GM21786 (cell line): ENCODE results near the gene DISC1.

Source experiments
- ATAC-seq: cut with Tn5 transposase; IDR thresholded peaks from one replicate; pipeline ENCODE4 v1.9.1; 2021; ENCODE audit not compliant: unreplicated experiment

Gene DISC1

DNA sequence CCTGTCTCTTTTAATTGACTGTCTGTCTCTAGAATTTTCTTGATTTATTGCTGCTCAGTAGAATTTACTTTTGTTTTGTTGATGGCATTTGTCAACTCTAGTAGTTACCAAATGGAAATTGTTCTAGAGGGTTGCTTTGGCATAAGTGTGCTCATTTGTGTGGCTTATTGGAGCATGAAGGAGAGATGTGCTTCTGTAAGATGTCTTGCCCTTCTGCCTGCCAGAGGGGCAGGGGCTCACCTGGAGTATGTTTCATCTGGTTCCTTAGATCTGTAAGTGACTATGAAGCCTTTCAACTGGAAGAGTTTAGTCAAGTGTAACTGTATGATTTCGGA is 345.5 kb downstream of the DISC1 start:
- ATAC-seq, result no peak

DNA sequence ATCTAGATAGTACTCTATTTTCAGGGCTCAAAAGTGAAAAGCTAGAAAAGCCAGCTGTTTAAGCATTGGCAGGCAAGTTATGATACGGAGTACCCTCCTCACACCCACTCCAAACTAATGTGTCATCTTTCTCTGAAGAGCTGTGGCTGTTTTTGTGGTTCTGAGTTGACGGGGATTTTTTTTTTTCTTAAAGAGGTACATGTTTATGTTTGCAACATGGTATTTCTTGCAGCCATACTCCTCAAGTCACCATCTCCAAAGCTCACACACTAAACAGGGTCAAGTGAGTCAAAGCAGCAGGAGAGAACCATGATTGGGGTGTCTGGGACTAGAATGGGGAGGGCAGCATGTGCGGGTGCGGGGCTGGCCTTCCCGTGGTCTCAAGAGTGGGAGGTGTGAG is 347.2 kb downstream of the DISC1 start:
- no peak for ATAC-seq

DNA sequence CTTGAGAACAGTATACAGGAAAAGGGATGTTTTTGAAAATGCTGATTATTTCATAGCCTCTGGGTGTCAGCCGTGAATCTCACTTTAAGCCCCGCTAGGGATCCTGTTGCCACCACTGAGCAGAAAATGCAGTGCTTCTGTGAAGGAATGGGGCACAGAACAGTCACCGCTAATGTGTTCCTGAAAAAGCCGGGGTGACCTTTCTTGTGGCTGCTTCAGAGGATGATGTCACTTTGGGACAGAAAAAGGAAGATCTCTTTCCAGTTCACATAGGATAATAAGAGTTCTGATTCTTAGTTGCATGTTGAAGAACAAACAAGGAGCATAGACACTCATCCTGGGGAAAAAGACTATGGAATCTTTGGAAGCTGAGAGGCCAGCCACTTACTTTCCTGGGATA is 349.6 kb downstream of the DISC1 start:
- no peak for ATAC-seq

DNA sequence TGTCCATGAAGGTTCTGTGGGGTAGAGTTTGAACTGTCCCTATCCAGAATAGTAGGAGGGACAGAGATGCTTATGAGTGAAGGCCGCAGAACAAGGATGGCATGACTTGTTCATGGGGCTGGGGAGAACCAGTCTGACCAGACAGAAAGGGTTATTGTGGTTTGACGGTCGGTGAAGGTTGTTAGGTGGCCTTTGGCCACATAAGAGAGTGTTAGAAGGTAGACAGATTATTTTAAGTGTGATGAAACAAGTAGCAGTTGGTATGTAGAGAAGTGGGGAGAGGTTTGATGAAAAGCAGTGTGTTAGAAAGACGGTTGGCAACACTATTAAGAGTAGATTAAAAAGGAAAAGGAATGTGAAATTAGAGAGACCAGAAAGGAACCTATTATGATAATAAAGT is 355.1 kb downstream of the DISC1 start:
- no peak for ATAC-seq

DNA sequence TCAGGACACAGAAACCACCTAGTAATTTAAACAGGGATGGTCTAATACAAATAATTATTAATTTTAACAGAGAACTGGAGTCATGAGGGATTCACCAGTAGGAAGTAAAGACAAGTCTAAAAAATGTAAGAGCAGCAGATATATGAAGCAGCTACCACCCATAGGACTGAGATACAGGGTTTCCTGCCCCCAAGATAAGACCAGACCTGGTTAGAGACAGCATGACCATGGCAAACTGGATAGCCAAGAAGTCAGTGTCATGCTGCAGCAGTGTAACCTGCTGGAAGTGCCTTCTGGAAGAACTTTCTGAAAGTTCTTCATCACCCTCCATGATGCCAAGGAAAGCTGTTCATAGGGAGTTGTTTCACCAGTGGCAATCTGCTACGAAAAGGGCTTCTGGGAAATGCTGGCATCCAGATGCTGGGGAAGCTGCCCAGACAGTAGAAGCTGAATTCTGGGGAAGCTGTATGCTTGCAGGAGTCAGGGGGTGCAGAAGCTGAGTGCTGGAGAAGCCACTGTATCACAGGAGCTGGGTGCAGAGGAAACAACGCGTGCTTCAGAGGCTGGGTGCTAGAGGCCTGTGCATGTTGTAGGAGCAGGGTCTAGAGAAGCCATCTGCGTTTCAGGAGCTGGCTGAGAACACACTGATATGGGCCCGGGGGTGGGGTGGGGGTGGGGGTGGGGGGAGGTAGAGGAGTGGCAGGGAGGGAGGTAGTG is 356.4 kb downstream of the DISC1 start:
- ATAC-seq, result no peak

DNA sequence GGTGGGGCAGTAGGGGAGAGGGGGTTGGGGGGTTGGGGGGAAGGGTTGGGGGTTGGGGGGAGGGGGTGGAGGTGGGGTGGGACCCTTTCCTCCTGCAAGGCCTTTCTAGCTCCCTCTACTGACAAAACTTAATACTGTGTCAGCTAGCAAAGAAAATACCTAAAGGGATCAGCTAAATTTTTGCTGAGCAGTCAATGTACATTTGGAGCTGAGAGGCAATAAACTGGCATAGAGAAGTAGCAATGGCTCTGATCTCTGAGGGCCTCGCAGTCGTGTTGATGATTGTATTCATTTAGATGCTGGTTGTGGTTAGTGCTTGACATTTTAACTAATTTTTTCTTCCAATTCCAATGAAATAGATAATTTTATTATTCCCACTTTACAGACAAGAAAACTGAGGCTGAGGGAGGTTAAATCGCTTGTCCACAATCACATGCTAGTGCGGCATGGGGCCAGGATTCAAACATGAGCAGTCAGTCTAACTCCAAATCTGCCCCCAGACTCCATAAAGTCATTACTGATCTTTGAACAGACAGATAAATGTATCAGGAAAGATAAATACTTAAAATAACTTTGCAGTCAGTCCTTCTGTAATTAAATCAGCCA is 357.1 kb downstream of the DISC1 start:
- ATAC-seq, result no peak

DNA sequence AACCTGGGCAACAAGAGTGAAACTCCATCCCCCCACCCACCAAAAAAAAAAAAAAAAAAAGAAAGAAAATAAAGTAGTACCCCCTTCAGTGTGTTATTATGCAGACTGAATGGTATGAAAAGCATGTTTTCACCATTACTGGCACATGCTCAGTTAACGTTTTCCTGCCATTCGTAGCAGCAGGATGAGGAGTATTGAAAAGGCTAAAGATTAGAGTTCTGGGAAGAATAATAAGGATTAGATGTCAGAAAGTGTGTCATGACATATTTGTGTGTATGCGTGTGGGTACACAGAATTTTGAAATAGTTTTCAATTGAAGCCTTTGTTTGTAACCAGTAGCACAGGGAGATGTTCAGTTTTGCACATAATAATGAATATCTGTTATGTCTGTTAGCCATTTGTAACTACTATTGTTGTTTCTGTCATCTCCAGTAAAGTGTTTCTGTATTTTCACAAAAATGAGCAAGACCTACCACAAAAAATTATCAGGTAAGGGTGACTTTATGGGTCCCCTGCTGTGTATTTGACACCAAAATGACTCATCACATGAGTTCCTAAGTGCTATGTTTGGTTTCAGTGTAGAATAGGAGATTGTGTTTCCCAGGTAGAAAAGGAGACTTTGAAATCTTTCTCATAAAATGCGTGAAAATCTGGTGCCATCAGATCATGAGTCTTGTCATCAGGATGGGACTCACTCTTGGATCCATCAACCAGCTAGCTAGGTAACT is 358.9 kb downstream of the DISC1 start:
- ATAC-seq, result no peak

DNA sequence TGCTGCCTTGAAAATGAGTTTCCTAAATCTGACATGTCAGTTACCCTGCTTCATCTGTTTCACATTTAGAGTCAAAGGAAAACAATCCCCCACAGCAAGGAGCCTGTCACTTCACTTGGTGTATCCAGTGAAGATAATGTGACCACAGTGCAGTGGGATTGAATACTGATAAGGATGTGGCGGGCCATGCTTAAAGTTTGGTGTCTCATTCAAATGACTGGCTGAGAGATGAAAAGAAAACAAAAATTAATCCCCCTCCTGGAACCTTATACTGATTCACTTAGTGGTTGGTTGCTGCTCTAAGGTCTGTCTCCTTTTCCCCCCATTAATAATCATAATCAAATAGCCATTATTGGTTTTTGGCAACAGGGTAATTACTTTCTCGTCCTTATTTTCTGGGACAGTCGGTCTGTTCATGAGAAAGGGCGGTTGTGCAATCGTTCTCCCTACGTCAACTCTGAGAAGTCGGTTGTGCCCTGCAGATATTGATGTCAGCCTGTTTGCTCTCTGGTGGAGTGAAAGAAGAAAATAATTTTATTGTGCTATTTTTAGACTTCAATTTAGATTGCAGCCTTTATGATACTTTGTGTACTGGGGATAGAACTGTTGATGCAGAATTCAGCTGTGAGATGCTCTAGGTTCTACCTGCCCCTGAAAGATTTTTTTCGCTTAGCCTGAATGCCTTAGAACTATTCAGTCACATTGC is 360.2 kb downstream of the DISC1 start:
- no peak for ATAC-seq

DNA sequence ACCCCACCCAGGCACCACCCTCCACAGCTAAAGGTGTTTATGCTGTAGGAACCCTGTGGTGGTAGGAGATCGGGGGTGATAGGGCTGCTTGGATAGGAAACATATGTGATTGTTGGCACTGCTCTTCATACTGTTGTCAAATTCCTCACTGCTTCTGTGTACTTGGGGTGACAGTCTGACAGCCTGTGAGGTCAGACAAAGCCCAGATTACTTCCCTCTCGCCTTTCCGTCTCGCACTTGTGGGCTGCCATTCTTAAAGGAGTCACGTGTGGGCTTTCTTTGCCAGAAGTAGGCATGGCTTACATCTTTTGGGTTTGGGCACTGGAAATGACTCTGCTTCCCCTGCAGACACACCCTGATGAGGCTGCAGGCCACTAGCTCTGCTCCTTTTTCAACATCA is 363.8 kb downstream of the DISC1 start:
- ATAC-seq, result no peak

DNA sequence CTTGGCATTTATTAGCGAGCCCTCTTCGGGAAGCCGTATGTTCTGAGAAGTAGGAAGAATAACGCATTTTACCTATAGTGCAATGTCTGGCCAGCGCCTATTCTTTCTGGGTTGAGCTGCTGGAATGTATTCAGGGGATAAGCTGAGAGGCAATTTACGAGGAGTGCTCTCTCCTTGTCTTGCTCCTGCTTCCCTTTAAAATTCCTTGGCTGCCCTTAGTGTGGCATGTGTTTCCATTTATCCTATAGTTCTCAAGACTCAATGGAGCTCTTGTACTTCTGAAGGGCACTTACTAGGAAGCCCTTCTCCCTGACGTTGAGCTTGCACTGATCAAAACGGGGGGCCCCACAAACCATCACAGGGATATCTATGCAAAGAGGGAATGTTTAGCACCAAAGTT is 364.6 kb downstream of the DISC1 start:
- no peak for ATAC-seq

DNA sequence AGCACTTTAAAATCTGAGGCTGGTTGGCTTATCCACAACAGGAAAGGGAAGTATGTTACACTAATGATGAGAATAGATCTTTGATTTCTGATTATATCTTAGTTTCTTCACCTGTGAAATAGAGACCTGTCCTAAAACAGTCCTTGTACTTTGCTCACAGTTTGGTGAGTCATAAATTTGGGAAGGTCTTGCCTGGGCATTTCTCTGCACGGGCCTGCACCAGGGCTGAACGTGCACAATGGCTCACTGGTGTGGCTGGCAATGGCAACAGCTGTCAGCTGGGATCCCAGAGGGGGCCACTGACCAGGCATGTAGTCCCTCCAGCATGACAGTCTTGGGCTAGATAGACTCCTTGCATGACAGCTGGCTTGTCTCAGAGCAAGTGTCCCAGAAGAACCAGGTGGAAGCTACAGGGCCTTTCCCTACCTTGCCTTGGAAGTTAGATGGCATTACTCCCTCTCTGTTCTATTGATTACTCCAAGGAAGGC is 367.4 kb downstream of the DISC1 start:
- no peak for ATAC-seq

DNA sequence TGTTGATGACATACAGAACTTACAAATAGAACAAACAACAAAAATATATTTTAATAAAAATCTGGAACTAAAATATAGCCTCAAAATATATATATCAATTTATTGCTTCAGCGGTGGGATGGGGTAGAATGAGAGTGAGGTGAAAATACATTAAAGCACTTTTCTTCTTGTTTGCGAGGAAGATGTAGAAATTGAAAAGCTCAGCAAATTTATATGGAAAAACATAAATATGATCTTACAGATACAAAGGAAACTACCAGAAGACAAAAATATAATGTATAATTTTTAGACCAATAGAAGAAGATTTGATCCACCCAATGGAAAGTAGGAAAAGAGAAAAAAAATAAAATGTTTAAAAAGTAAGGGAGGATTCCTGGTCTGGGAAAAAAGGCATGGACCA is 372.2 kb downstream of the DISC1 start:
- no peak for ATAC-seq

DNA sequence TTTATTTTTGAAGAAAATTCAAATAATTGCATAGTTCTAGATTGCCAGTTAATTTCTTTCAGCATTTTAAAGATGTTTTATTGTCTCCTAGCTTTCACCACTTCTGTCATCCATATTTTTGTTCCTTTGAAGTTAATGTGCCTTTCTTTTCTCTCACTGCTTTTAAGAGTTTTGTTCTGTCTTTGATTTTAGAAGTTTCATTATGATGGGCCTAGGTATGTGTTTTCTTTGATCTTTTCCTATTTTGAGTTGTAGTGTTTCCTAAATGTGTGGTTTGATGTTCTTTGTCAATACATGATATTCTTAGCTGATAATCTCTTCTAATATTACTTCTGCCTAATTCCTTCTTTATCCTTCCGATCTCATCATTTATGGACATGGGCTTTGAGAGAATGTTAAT is 378.7 kb downstream of the DISC1 start:
- ATAC-seq, result no peak

DNA sequence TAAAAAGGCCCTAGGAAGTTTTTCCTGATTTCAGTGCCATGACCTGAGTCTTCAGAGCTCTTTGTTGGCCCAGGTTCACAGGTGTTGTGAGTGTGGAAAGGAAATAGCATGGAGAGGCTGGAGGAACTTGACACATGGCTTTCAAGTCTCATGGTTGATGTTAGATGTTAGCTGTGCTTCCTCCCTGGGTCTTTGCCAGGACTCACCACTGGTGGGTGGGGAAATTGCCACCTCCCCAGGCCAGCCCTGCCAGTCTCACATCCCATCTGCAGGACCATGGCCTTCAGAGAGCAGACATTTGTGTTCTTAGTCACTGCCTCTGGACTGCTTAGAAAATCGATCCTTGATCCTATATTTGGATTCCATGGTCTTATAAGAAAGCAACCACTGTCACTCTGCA is 383.2 kb downstream of the DISC1 start:
- ATAC-seq, result no peak

DNA sequence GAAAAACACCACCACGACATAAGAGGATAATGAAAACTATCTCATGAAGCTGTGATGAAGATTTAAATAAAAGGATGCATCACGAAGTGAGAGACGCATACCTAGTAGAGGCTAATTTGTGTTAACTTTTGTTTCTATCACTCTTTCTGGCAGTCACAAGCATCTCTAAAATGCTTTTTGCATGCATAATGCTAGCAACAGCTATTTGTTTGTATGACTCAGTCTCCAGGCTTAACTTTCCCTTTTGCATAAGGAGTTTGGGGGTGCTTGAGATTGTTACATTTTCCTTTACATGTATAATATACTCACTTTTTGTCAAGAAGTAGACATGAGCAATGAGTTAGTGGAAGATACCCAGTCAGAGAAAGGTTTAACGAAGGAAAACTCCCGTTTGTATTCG is 385.4 kb downstream of the DISC1 start:
- no peak for ATAC-seq

DNA sequence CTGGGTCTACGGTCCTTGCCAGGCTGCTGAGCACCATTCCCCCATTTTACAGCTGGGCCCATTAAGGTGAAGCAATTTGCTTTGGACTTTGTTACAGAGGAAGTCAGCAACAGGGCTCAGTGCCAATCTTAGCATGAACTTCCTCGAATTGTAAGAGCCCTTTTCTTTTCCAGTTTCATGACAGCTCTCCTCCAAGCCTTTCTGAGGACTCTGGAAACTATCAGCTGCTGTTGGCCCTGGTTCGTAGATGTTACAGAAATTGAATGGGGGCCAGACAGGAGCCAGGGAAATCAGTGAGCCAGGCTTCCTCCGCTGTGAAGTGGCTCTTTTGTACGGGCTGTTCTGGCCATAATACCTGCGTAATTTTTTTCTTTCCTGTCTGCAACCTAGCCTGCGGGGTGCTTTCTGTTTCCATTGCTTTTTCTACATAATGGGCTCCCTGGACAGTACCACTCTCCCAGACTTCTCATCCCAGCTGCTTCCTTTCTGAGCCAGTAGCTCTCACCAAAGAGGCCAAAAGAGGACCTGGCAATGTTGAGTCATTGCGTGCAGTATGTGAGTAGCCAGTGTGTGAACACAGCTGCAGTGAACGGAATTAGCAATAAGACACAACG is 386.3 kb downstream of the DISC1 start:
- no peak for ATAC-seq

DNA sequence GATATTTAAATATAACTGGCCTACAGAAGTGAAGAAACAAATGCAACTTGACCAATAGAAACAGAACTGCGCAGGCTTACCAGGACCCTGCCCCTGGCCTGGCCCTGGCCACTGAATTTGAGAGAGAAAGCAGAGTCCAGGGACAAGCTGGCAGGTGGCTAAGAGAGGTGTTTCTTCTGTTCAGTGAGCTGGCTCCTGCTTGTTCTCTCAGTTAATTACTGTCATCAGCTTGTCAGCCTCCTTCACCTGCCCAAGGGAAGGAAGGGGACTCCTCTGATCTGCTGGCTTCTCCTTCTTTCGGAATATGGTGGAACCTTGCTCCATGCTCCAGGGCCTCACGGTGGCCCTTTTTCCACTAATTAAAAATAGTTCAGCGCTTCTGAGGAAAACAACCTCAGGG is 388.4 kb downstream of the DISC1 start:
- no peak for ATAC-seq

DNA sequence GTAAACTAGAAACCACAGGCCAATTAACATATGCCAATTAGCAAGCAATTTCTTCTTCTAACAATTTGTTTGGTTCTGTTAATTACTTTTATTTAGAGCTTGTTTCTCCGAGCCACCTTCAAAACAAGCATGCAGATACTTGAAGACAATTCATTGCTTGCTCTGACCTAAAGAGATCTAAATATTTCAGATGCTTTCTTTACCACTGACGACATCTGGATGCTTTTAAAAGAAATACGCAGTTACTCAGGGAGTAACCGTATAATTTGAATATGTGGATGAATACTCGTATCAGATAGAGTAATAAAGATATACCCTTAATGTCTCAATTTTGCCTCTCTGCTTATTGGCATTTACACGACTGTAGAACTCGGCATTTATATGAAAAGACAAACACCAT is 390.0 kb downstream of the DISC1 start:
- no peak for ATAC-seq

DNA sequence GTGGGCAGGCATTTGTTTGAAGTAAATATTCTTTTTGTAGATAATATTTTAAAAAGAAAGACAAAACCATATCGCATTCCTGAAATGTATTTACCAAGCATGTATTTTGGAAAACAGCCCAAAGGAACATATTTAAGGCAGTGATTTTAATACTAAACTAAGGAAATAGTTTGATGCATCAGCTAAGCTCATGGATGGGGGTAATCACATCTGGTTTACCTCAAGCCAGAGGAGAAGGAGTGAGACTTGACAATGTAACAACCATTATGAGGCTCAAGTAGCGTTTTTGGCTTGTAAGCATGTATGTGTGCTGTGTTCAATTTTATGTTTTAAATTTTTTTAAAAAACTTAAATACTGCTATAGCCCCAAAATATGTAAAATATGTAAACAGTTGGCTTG is 390.5 kb downstream of the DISC1 start:
- no peak for ATAC-seq

DNA sequence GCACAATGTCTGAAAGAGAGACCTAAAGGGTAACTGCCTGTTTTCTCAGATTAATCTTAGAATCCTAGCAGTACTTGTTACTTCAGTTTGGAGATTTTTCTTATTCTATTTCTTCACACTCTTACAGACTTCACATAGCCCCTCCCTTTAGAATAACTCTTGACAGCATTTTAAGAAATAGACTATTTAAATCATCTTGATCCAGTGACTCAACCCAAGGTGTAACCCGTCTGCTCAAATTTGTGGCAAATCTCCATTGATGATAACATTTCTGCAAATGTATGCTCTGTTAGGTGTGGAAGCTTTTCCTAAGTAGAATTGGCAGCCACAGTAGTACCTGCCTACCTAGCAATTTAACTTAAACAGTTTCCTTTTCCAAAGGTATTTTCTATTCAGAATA is 391.2 kb downstream of the DISC1 start:
- ATAC-seq, result no peak

DNA sequence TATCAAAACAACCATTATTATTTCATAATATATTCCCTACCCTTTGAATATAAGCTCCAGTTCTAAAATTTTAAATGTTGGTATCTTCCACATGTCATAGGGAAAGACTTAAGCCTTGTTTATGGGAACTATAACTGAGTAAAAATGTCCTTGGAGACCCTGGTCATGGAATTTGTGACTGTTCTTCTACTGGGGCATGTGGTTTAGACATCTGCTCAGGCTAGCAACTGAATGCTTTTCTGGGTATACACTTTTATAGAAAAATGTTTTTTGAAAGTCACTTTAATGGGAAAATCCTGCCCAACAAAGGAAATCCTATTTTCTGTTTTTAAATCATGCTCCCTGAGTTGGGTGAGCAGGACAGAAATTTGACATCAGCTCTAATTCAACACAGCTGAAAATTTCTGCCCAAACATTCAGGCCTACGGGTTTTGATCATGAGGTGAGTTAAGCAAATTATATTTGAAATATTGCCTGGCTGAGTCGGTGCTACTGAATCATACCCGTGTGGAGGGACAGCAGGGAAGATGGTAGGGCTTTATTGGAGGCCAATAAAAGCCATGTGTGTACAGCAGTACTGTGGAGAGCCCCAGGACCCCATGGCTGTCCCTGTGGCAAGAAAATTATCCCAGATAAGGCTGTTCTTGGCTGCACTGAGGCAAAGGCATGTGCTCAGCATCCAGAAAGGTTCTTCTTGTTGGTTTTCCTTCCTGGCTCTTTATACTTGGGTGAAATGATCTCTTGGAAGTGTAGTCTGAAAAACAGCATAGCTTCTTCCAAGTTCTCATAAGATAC is 391.8 kb downstream of the DISC1 start:
- ATAC-seq, result no peak
